Activated CD4-positive, alpha-beta T cell treated with anti-CD3 and anti-CD28 coated beads, Interleukin-2, amount 50 U/mL, for 1 hour (primary cell): ENCODE data around the gene GLT1D1.

Experiments
- DNase-seq: peaks from one replicate; pipeline ENCODE4 v3.0.0-alpha.2; 2020

GLT1D1 gene

DNA sequence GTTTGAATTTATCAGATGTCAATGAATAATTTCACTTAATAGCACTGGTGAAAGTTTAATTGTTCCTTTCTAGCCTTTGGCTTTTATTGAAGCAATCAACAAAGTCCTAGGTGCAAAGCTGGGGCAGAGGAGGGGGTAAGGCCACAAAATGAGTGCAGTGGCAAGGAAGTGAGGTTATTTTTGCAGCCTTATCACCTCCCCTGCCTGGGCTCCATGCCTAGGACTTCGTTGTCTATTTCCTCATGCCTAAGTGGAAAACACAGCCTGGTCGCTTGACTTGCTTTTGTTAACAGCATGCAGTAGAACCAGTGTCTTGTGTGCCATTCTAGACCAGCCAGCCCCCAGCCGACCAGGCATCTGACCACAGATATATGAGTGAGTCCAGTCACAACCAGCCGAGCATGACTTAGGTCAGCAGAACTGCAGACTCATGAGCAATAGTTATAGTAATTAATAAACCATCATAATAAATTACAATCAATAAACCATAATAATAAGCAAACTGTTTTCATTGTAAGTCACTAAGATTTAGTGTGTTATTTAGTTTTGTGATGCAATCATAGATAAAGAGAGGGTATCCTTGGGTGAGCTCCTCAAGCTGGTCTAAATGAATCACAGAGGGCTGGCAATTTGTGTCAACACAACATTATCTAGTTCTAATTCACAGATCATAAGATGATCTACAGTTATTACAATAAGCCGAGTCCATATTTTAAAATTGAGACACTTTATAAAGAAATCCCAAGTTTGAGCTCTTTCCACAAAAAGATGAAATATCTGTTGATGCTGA is 156.8 kb downstream of the GLT1D1 start:
- no peak for DNase-seq

DNA sequence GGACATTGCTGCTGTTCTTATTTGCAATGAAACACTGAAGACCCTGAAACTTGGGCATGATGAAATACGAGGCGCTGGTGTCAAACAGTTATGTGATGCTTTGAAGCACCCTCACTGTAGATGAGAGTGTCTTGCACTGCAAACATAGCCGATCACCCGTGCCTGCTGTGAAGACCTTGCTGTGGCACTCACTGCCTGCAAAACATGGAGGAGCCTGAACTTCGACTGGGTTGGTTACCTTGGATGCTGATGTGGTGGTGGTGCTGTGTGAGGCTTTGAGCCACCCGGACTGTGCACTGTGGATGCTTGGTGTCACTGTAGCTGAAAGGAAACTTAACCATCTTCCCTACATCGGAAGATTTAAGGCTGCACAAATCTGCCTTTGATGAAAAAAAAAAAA is 162.9 kb downstream of the GLT1D1 start:
- DNase-seq: no peak

DNA sequence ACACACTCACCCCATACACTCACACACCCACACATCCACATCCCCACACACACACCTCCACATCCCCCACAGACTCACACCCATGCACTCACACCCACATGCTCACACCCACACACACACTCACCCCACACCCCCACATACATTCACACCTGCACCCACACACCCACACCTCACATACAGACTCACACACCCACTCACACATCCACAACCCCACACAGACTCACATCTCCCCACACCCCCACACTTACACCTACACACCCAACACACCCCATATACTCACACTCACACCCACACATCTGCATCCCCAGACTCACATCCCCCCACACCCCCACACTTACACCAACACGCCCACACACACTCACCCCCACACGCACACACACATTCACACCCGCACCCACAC is 171.8 kb downstream of the GLT1D1 start:
- DNase-seq: no peak

DNA sequence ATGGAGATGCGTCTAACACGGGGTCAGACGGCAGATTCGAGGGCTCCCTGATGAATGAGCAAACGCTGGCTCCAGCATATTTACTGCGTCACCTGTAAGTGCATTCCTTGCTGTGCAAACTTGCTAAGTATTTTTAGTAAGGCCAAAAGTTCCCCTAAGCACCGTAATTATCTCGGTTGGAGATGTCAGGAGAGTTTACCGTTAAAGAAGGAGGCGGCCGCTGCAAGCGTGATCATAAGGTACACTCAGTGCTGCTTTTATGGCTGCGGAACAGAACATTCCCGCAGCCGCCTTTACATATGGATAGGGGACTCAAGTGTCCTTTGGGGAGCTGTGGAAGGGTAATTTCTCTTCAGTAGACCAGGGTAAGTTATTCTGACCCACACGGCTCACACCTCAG is 175.6 kb downstream of the GLT1D1 start:
- DNase-seq: no peak
